ENCODE results near the gene TMEM169. TPM values are rescaled to one million over a fixed set of nuclear protein-coding genes. Genes with fewer than 3 reads are reported as not detected.

Gene TMEM169
- total and polyA plus RNA-seq, 9 of the 15 experiments (the other 6 are each of a cell fraction or from before 2014, with no cell fraction given): 0.01 to 0.09 (median 0.04) TPM; not detected in 5

DNA sequence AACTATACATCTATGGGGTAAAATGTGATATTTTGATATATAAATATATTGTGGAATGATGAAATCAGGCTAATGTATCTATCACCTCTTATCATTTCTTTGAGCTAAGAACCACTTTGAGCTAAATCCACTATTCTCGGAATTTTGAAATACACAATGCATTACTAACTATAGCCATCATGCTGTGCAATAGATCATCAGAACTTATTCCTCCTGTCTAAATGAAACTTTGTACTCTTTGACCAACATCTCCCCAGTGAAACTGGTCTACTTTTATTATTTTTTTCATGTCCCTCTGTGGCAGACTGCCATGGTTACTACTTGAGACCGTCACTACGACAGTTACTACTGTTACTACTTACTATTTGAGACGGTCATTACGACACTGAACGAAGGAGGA is 11.5 kb upstream of the TMEM169 start:
- Histone ChIP-seq H3K9ac (ENCODE audit: insufficient read depth in 1 of 2, low read depth in 2 of 2, low read length in 2 of 2) (no peak overlapping the region), H3K4me2 (ENCODE audit: insufficient read depth, low read length) (no peak overlapping the region), H3K4me1 (replicated peaks in 1 of 2; ENCODE audit: control insufficient read depth in 2 of 2, insufficient read depth in 2 of 2, low read length in 2 of 2) (no peaks in the 10 kb centered on the region; a peak in 1 of 5 replicates), H3K79me2 (ENCODE audit: control insufficient read depth, insufficient read depth, low read length) (no peaks in the 10 kb centered on the region), H3K4me3 (no peak overlapping the region), H3K27ac (ENCODE audit: extremely low read depth, low read depth, low read length) (no peak overlapping the region), H2AFZ (ENCODE audit: low read depth, low read length) (no peak overlapping the region), H3K9me3 (replicated peaks; ENCODE audit: control insufficient read depth, insufficient read depth, low read depth, low read length) (no peaks in the 10 kb centered on the region), H3K27me3 (ENCODE audit: control insufficient read depth in 2 of 2, insufficient read depth in 2 of 2, low read length in 2 of 2) (no peaks in the 10 kb centered on the region), H3K36me3 (ENCODE audit: control insufficient read depth, insufficient read depth, low read length) (peaks cover 3% of the 10 kb centered on the region; the same call in 2 of the 3 replicates), H4K20me1 (replicated peaks; ENCODE audit: control insufficient read depth, insufficient read depth, low read length) (no peaks in the 10 kb centered on the region), H3K9me1 (ENCODE audit: control insufficient read depth, insufficient read depth, low read length) (no peaks in the 10 kb centered on the region)
- ChIA-PET POLR2A (no interaction called here), CTCF (ENCODE audit: low intra/inter-chr PET ratio) (no interaction called here)
- intact Hi-C loops (cut with micrococcal nuclease) (loop anchor here (5.0 kb wide), 1 partner anchor 37 kb away; the partner anchor contains the start of gene XRCC5), in situ Hi-C loops (cut with MboI) (no loop called here)
- TF ChIP-seq GABPB2 (CRISPR knock-in tag; conservative IDR thresholded peaks at IDR 0.05): no peak
- no peak for TF ChIP-seq CHCHD3 (CRISPR knock-in tag; IDR thresholded peaks at IDR 0.05)
- FAIRE-seq (no peak), DNase-seq (ENCODE audit: extremely low read depth in 1 of 4, low spot score in 3 of 4) (no peak), ATAC-seq (no peak)
- WGBS (ENCODE audit: insufficient coverage, low coverage, missing lambda C conversion rate): 70% methylated on average over 6 of the region's 6 CpGs
- no TSS peak for BruUV-seq (replicated peaks)

DNA sequence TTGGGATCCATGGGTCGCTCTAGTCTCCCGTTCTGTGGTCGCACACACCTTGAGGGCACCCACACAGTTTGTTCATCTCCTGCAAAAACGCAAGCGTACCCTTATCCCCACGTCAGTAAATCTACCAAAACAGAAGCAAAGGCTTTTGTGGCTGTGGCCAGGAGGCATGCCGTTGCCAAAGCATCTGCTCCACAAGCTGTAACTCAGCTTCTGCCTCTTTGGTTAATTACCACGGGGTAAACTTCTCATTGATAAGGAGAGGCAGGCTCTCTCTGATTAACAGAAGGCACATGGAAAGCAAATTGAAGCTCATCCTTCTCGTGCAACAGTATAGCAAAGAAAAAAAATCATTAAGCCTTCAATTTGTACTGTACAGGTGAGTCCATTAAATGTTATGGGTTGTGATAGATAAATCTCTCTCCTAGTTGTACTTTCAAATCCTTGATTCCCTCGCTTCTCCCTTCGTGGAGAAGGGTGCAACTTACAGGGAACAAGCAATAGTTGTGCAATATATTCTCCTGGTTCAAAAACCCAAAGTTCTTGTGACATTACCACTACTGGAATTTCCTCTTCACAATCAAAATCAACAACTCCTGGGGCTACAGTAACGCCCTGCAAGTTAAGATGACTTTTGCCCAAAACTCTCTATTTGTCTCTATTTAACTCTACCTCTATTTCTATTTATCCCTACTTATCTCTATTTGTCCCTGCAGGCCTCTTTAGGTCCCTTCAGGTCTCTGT is 10.4 kb upstream of the TMEM169 start:
- no peak overlapping the region for H3K4me2 ChIP-seq (ENCODE audit: insufficient read depth, low read length)
- 43% methylated on average over 10 of the region's 12 CpGs for WGBS (ENCODE audit: insufficient coverage, low coverage, missing lambda C conversion rate)
- ATAC-seq: no peak

More for the DNA sequence above, 10.4 kb upstream of the TMEM169 start:
- Histone ChIP-seq H3K9ac (ENCODE audit: insufficient read depth in 1 of 2, low read depth in 2 of 2, low read length in 2 of 2) (no peak overlapping the region), H3K4me3 (no peak overlapping the region), H3K9me3 (replicated peaks; ENCODE audit: control insufficient read depth, insufficient read depth, low read depth, low read length) (no peaks in the 10 kb centered on the region), H3K27me3 (ENCODE audit: control insufficient read depth in 2 of 2, insufficient read depth in 2 of 2, low read length in 2 of 2) (no peaks in the 10 kb centered on the region), H3K9me1 (ENCODE audit: control insufficient read depth, insufficient read depth, low read length) (no peaks in the 10 kb centered on the region), H4K20me1 (replicated peaks; ENCODE audit: control insufficient read depth, insufficient read depth, low read length) (no peaks in the 10 kb centered on the region), H3K79me2 (ENCODE audit: control insufficient read depth, insufficient read depth, low read length) (no peaks in the 10 kb centered on the region), H3K36me3 (ENCODE audit: control insufficient read depth, insufficient read depth, low read length) (no peaks in the 10 kb centered on the region; the same call in 2 of the 3 replicates), H3K4me1 (replicated peaks in 1 of 2; ENCODE audit: control insufficient read depth in 2 of 2, insufficient read depth in 2 of 2, low read length in 2 of 2) (no peaks in the 10 kb centered on the region; a peak in 1 of 5 replicates), H3K27ac (ENCODE audit: extremely low read depth, low read depth, low read length) (no peak overlapping the region), H2AFZ (ENCODE audit: low read depth, low read length) (no peak overlapping the region)
- ChIA-PET CTCF (ENCODE audit: low intra/inter-chr PET ratio) (no interaction called here), POLR2A (interaction anchor here (1.0 kb wide), 1 partner anchor 9 kb away, joined by 3 read pairs; no protein-coding TSS in a partner anchor)
- FAIRE-seq (no peak), DNase-seq (ENCODE audit: extremely low read depth in 1 of 4, low spot score in 3 of 4) (no peak)
- BruUV-seq (replicated peaks): no TSS peak
- in situ Hi-C loops (cut with MboI) (no loop called here), intact Hi-C loops (cut with micrococcal nuclease) (loop anchor here (5.0 kb wide), 1 partner anchor 36 kb away; the partner anchor contains the start of gene XRCC5)
- TF ChIP-seq, protein P1, sequence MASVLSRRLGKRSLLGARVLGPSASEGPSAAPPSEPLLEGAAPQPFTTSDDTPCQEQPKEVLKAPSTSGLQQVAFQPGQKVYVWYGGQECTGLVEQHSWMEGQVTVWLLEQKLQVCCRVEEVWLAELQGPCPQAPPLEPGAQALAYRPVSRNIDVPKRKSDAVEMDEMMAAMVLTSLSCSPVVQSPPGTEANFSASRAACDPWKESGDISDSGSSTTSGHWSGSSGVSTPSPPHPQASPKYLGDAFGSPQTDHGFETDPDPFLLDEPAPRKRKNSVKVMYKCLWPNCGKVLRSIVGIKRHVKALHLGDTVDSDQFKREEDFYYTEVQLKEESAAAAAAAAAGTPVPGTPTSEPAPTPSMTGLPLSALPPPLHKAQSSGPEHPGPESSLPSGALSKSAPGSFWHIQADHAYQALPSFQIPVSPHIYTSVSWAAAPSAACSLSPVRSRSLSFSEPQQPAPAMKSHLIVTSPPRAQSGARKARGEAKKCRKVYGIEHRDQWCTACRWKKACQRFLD (CRISPR knock-in tag; IDR thresholded peaks at IDR 0.05): no peak
- no peak for TF ChIP-seq TARDBP (IDR thresholded peaks at IDR 0.05)
- no peak for TF ChIP-seq BRF1 (IDR thresholded peaks at IDR 0.05; ENCODE audit: borderline replicate concordance, extremely low read depth, insufficient read length)
- no peak for TF ChIP-seq NR4A1 (CRISPR knock-in tag; IDR thresholded peaks at IDR 0.05)
- TF ChIP-seq NR4A1 (tag; IDR thresholded peaks at IDR 0.05): no peak
- TF ChIP-seq ZKSCAN8 (CRISPR knock-in tag; IDR thresholded peaks at IDR 0.05): no peak
- no peak for TF ChIP-seq SRSF9 (IDR thresholded peaks at IDR 0.05; ENCODE audit: borderline replicate concordance, low read depth, low read length)
- TF ChIP-seq, protein P2, sequence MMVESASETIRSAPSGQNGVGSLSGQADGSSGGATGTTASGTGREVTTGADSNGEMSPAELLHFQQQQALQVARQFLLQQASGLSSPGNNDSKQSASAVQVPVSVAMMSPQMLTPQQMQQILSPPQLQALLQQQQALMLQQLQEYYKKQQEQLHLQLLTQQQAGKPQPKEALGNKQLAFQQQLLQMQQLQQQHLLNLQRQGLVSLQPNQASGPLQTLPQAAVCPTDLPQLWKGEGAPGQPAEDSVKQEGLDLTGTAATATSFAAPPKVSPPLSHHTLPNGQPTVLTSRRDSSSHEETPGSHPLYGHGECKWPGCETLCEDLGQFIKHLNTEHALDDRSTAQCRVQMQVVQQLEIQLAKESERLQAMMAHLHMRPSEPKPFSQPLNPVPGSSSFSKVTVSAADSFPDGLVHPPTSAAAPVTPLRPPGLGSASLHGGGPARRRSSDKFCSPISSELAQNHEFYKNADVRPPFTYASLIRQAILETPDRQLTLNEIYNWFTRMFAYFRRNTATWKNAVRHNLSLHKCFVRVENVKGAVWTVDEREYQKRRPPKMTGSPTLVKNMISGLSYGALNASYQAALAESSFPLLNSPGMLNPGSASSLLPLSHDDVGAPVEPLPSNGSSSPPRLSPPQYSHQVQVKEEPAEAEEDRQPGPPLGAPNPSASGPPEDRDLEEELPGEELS (CRISPR knock-in tag; IDR thresholded peaks at IDR 0.05; ENCODE audit: borderline replicate concordance): no peak
- TF ChIP-seq NFE2L1 (tag; IDR thresholded peaks at IDR 0.05; ENCODE audit: borderline replicate concordance, low read depth): no peak

Measured in K562 (cell line).